ENCODE measurements around the gene MAT2A.

MAT2A gene

GRCh38 chr2:85506768-85507181, 32.2 kb upstream of the MAT2A start:
- DNase-seq, result no peak
- Histone ChIP-seq H3K4me1 (peaks cover 28% of the 10 kb centered on the region), H3K27me3 (no peaks in the 10 kb centered on the region), H3K36me3 (no peaks in the 10 kb centered on the region), H3K9me3 (no peaks in the 10 kb centered on the region), H3K4me3 (ENCODE audit: low read depth, low read length) (no peak overlapping the region)
- no peak for TF ChIP-seq CTCF (IDR thresholded peaks at IDR 0.05; ENCODE audit: low read depth, low read length)

- no peak for TF ChIP-seq CTCF (IDR thresholded peaks at IDR 0.05; ENCODE audit: low read depth, low read length)
- Histone ChIP-seq H3K4me3 (ENCODE audit: low read depth, low read length) (no peak overlapping the region), H3K9me3 (no peaks in the 10 kb centered on the region), H3K4me1 (no peaks in the 10 kb centered on the region), H3K36me3 (no peaks in the 10 kb centered on the region), H3K27me3 (no peaks in the 10 kb centered on the region)
- DNase-seq, result no peak
Observed at GRCh38 chr2:85511008-85511811, 27.8 kb upstream of the MAT2A start.

DNA sequence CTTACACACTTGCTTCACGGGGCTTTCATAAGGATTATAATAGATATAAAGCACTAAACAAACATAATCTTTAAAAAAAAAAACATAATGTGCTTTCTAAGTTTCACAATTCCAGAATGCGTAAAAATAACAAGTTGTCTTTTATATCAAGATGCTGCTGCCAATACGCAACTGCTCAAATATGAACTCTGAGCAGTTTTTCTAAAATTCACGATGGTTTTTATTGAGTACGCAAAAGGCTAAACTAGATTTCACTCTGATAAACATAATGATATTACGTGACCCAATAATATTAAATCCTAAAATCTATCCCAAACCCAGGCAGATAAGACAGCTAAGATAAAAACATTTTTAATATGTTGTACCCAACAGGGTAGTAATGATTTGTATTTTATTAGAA, 24.6 kb upstream of the MAT2A start:
- TF ChIP-seq CTCF (IDR thresholded peaks at IDR 0.05; ENCODE audit: low read depth, low read length), result no peak
- H3K9me3 ChIP-seq, result no peaks in the 10 kb centered on the region
- no peaks in the 10 kb centered on the region for H3K27me3 ChIP-seq
- no peak for DNase-seq
- H3K4me1 ChIP-seq, result no peaks in the 10 kb centered on the region
- no peak overlapping the region for H3K4me3 ChIP-seq (ENCODE audit: low read depth, low read length)
- H3K36me3 ChIP-seq, result no peaks in the 10 kb centered on the region

DNA sequence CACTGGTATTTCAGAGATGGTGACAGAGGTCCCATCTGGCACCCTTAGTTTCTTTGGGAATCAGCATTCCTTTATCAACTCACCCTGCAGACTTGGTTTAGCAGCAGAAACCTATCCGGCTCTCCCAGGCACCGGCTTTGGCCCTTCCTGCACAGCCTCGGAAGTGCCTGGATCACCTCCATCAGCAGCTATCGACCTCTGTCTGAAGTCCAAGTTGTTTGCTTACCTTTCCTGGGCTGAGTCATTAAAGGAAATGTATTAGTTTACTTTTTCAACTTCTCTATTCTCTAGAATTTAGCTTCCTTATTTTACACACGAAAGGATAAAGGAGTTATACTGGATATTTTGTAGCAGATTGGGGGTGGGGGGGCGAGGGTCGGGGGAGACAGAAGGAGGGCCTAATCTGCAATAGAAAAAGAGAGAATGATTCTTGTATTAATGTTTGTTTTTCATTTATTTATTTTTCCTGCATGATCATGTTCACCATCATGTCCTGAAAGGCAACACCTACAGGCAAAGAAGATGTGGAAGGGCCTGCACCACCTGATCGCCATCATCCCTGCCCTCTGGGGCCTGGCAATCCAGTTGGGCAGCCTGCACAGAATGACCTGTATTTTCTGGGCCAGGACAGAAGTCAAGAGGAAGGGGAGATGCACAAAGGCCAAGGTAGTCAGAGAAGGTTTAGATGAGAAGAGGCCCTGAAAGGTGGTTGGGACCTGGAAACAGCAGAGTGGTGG, 22.1 kb upstream of the MAT2A start:
- Histone ChIP-seq H3K9me3 (no peaks in the 10 kb centered on the region), H3K4me1 (no peaks in the 10 kb centered on the region)

GRCh38 chr2:85522090-85522647, 16.8 kb upstream of the MAT2A start:
- Histone ChIP-seq H3K4me1 (peaks cover 18% of the 10 kb centered on the region), H3K9me3 (no peaks in the 10 kb centered on the region), H3K27me3 (no peaks in the 10 kb centered on the region), H3K4me3 (ENCODE audit: low read depth, low read length) (no peak overlapping the region), H3K36me3 (no peaks in the 10 kb centered on the region)
- no peak for DNase-seq
- no peak for TF ChIP-seq CTCF (IDR thresholded peaks at IDR 0.05; ENCODE audit: low read depth, low read length)

More for the DNA sequence above, 22.1 kb upstream of the MAT2A start:
- H3K27me3 ChIP-seq, result no peaks in the 10 kb centered on the region
- H3K4me3 ChIP-seq (ENCODE audit: low read depth, low read length), result no peak overlapping the region
- H3K36me3 ChIP-seq, result no peaks in the 10 kb centered on the region
- TF ChIP-seq CTCF (IDR thresholded peaks at IDR 0.05; ENCODE audit: low read depth, low read length), result no peak
- DNase-seq, result no peak
